ENCODE results near the gene TIMP1.

Gene TIMP1

DNA sequence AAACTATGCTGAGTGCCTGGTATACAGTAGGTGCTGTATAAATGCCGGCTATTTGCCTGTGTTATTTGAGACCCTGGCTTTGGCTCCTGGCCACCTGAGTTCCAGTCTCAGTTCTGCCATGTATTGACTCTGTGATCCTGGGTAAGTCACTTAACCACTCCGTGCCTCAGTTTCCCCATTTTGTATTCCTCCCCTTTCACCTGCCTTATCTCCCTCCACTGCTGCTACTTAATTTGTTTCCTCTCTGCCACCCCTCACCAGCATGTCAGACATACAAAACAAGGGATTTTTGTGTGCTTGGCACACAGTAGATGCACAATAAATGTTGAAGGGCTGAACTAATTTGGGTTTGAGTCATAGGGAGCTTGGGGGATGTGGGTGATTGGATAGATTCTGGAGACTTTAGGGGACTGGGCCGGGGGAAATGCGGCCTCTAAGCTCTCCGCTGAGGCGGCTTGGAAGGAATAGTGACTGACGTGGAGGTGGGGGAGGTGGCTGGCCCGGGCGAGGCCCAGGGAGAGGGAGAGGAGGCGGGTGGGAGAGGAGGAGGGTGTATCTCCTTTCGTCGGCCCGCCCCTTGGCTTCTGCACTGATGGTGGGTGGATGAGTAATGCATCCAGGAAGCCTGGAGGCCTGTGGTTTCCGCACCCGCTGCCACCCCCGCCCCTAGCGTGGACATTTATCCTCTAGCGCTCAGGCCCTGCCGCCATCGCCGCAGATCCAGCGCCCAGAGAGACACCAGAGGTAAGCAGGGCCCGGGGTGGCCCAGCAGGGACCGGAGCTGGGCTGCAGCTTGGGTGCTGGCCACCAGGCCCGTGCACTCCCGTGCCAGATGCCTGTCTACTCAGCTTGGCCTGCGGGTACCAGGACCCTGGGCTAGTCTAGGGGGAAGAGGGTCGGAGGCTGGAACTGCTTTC lies at the start of gene TIMP1:
TSS of gene TIMP1 (plus strand) at position 706 of the 917 bp plus-strand sequence. CDS start 980 bp downstream, outside the sequence.
- peak; percentile 86 for DNase-seq (ENCODE audit: low read depth)
- H3K4me3 ChIP-seq (ENCODE audit: low read depth, low read length), result peak within 1 kb of the TSS; percentile 62
- TF ChIP-seq, protein P1, sequence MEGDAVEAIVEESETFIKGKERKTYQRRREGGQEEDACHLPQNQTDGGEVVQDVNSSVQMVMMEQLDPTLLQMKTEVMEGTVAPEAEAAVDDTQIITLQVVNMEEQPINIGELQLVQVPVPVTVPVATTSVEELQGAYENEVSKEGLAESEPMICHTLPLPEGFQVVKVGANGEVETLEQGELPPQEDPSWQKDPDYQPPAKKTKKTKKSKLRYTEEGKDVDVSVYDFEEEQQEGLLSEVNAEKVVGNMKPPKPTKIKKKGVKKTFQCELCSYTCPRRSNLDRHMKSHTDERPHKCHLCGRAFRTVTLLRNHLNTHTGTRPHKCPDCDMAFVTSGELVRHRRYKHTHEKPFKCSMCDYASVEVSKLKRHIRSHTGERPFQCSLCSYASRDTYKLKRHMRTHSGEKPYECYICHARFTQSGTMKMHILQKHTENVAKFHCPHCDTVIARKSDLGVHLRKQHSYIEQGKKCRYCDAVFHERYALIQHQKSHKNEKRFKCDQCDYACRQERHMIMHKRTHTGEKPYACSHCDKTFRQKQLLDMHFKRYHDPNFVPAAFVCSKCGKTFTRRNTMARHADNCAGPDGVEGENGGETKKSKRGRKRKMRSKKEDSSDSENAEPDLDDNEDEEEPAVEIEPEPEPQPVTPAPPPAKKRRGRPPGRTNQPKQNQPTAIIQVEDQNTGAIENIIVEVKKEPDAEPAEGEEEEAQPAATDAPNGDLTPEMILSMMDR (IDR thresholded peaks at IDR 0.05; ENCODE audit: insufficient read depth, low read depth, low read length, missing control alignments), result no peak

DNA sequence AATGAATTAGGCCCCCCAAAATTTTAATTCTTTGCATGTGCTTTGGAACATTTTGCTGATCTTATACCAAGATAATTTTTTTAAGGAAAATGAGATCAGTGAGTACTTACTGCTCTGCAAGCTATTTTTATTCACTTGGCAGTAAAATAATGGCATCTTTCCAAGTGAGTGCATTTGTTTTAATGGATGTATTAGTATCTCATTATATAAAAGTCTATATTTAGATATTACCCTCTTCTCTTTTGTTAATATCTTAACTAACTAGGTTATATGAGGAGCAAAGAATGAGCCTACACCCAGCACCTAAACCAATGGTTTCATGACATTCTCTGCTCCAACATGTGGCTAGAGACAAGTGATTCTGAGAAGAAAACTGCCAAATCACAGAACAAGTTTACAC lies 42.4 kb upstream of the TIMP1 start:
- DNase-seq (ENCODE audit: low read depth), result no peak
- TF ChIP-seq, protein P1 (IDR thresholded peaks at IDR 0.05; ENCODE audit: insufficient read depth, low read depth, low read length, missing control alignments), result no peak
- H3K4me3 ChIP-seq (ENCODE audit: low read depth, low read length), result no peak overlapping the region

GRCh38 chrX:47540754-47541538 lies 41.3 kb upstream of the TIMP1 start:
- H3K4me3 ChIP-seq (ENCODE audit: low read depth, low read length), result no peak overlapping the region
- peak; percentile 18 for DNase-seq (ENCODE audit: low read depth)
- TF ChIP-seq, protein P1 (IDR thresholded peaks at IDR 0.05; ENCODE audit: insufficient read depth, low read depth, low read length, missing control alignments), result peak; percentile 4

GRCh38 chrX:47543496-47543895 lies 38.7 kb upstream of the TIMP1 start:
- no peak for DNase-seq (ENCODE audit: low read depth)
- TF ChIP-seq, protein P1 (IDR thresholded peaks at IDR 0.05; ENCODE audit: insufficient read depth, low read depth, low read length, missing control alignments), result no peak
- H3K4me3 ChIP-seq (ENCODE audit: low read depth, low read length), result no peak overlapping the region

- no peak overlapping the region for H3K4me3 ChIP-seq (ENCODE audit: low read depth, low read length)
- TF ChIP-seq, protein P1 (IDR thresholded peaks at IDR 0.05; ENCODE audit: insufficient read depth, low read depth, low read length, missing control alignments), result no peak
- DNase-seq (ENCODE audit: low read depth), result peak; percentile 29
Measured at GRCh38 chrX:47556045-47556623, 26.1 kb upstream of the TIMP1 start.

DNA sequence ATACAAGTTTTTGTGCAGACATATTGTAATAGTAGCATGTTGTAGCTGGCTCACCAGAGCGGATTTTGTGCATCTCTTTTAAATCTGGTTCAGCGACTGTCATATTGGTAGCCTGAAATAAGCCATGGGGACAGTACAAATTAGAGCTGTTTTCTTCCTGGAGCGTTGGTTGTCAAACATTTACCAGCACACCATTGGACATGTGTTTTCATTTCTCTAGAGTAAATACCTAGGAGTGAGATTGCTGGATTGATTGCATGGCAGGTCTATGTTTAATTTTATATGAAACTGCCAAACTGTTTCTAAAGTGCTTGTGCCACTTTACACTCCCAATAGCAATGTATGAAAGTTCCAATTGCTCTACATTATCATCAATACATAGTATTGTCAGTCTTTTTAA lies 23.8 kb upstream of the TIMP1 start:
- no peak for DNase-seq (ENCODE audit: low read depth)
- TF ChIP-seq, protein P1 (IDR thresholded peaks at IDR 0.05; ENCODE audit: insufficient read depth, low read depth, low read length, missing control alignments), result no peak

More for the DNA sequence above, 23.8 kb upstream of the TIMP1 start:
- no peak overlapping the region for H3K4me3 ChIP-seq (ENCODE audit: low read depth, low read length)
